ENCODE measurements around the gene NKX6-2.

Gene NKX6-2

GRCh38 chr10:132788831-132789219 lies 2.9 kb upstream of the NKX6-2 start:
- no peak for TF ChIP-seq REST (IDR thresholded peaks at IDR 0.05; ENCODE audit: low read depth)
- no peak for TF ChIP-seq RAD21 (IDR thresholded peaks at IDR 0.05; ENCODE audit: low read depth)
- no peak for TF ChIP-seq FOXM1 (IDR thresholded peaks at IDR 0.05; ENCODE audit: borderline replicate concordance, low read depth)
- no peak for TF ChIP-seq CREB1 (IDR thresholded peaks at IDR 0.05; ENCODE audit: low read depth)
- TF ChIP-seq ZBTB7A (IDR thresholded peaks at IDR 0.05; ENCODE audit: low read depth): no peak; the same call in 1 of the 2 replicates
- TF ChIP-seq YY1 (IDR thresholded peaks at IDR 0.05; ENCODE audit: low read depth): no peak
- TF ChIP-seq USF1 (IDR thresholded peaks at IDR 0.05): no peak
- no peak for TF ChIP-seq MAX (IDR thresholded peaks at IDR 0.05)

GRCh38 chr10:132788180-132788830 lies 2.4 kb upstream of the NKX6-2 start:
- TF ChIP-seq TAF1 (IDR thresholded peaks at IDR 0.05; ENCODE audit: low read depth): no peak
- no peak; the same call in 1 of the 2 replicates for TF ChIP-seq ZBTB7A (IDR thresholded peaks at IDR 0.05; ENCODE audit: low read depth)
- peak; percentile 38; the same call in 1 of the 2 replicates for TF ChIP-seq MAX (IDR thresholded peaks at IDR 0.05)
- no peak for TF ChIP-seq TEAD4 (IDR thresholded peaks at IDR 0.05)
- TF ChIP-seq NFIC (IDR thresholded peaks at IDR 0.05): no peak
- peak; percentile 60; the same call in 1 of the 2 replicates for TF ChIP-seq RAD21 (IDR thresholded peaks at IDR 0.05; ENCODE audit: low read depth)
- no peak for TF ChIP-seq CEBPB (IDR thresholded peaks at IDR 0.05)
- TF ChIP-seq YY1 (IDR thresholded peaks at IDR 0.05; ENCODE audit: low read depth): no peak
- TF ChIP-seq USF1 (IDR thresholded peaks at IDR 0.05): no peak
- TF ChIP-seq FOXM1 (IDR thresholded peaks at IDR 0.05; ENCODE audit: borderline replicate concordance, low read depth): no peak
- no peak; the same call in 1 of the 2 replicates for TF ChIP-seq TCF12 (IDR thresholded peaks at IDR 0.05; ENCODE audit: low read depth)

- TF ChIP-seq EP300 (IDR thresholded peaks at IDR 0.05; ENCODE audit: borderline replicate concordance) (no peak), NFIC (IDR thresholded peaks at IDR 0.05) (no peak), ZBTB7A (IDR thresholded peaks at IDR 0.05; ENCODE audit: low read depth) (peak; percentile 76)
Measured at GRCh38 chr10:132787495-132788179, 1.7 kb upstream of the NKX6-2 start.

- no peak for TF ChIP-seq YY1 (IDR thresholded peaks at IDR 0.05; ENCODE audit: low read depth)
- no peak for TF ChIP-seq USF1 (IDR thresholded peaks at IDR 0.05)
- no peak for TF ChIP-seq EGR1 (IDR thresholded peaks at IDR 0.05)
- no peak for TF ChIP-seq CREB1 (IDR thresholded peaks at IDR 0.05; ENCODE audit: low read depth)
- no peak for TF ChIP-seq CEBPB (IDR thresholded peaks at IDR 0.05)
- TF ChIP-seq NFIC (IDR thresholded peaks at IDR 0.05): no peak
Measured at GRCh38 chr10:132786884-132787494, 1.0 kb upstream of the NKX6-2 start.

- no peak for TF ChIP-seq FOXM1 (IDR thresholded peaks at IDR 0.05; ENCODE audit: borderline replicate concordance, low read depth)
Measured at GRCh38 chr10:132786476-132786883, 533 bp upstream of the NKX6-2 start.

- TF ChIP-seq EGR1 (IDR thresholded peaks at IDR 0.05) (no peak), REST (IDR thresholded peaks at IDR 0.05; ENCODE audit: low read depth) (no peak), FOXM1 (IDR thresholded peaks at IDR 0.05; ENCODE audit: borderline replicate concordance, low read depth) (no peak), TEAD4 (IDR thresholded peaks at IDR 0.05) (no peak), EP300 (IDR thresholded peaks at IDR 0.05; ENCODE audit: borderline replicate concordance) (no peak), TCF12 (IDR thresholded peaks at IDR 0.05; ENCODE audit: low read depth) (no peak), TAF1 (IDR thresholded peaks at IDR 0.05; ENCODE audit: low read depth) (no peak), MAX (IDR thresholded peaks at IDR 0.05) (no peak), USF1 (IDR thresholded peaks at IDR 0.05) (no peak), CREB1 (IDR thresholded peaks at IDR 0.05; ENCODE audit: low read depth) (no peak), YY1 (IDR thresholded peaks at IDR 0.05; ENCODE audit: low read depth) (no peak), RAD21 (IDR thresholded peaks at IDR 0.05; ENCODE audit: low read depth) (no peak), ZBTB7A (IDR thresholded peaks at IDR 0.05; ENCODE audit: low read depth) (no peak), CEBPB (IDR thresholded peaks at IDR 0.05) (no peak), NFIC (IDR thresholded peaks at IDR 0.05) (no peak)
Measured at GRCh38 chr10:132784866-132785722, 853 bp downstream of the NKX6-2 start.

Measured in Ishikawa (cell line).